Fibroblast of skin of back (primary cell): ENCODE measurements around the gene CX3CR1.

ENCODE experiments used
- DNase-seq: peaks from one replicate; pipeline ENCODE4 v3.0.0-alpha.2; 2013

The CX3CR1 gene

GRCh38 chr3:39291903-39292329 is 12.1 kb upstream of the CX3CR1 start:
- DNase-seq: peak; percentile 51

- no peak for DNase-seq
These were observed 10.4 kb upstream of the CX3CR1 start for GRCh38 chr3:39290255-39290654.

- DNase-seq: no peak
These were observed 9.3 kb upstream of the CX3CR1 start for GRCh38 chr3:39289107-39289506.

GRCh38 chr3:39288300-39288808 is 8.5 kb upstream of the CX3CR1 start:
- DNase-seq: peak; percentile 72

- peak; percentile 12 for DNase-seq
These were observed 7.7 kb upstream of the CX3CR1 start for GRCh38 chr3:39287216-39288164.

- DNase-seq: no peak
These were observed 6.9 kb upstream of the CX3CR1 start for GRCh38 chr3:39286771-39287170.

- no peak for DNase-seq
These were observed 5.5 kb upstream of the CX3CR1 start for GRCh38 chr3:39285332-39285731.

- no peak for DNase-seq
These were observed 4.6 kb upstream of the CX3CR1 start for GRCh38 chr3:39284457-39284881.

- DNase-seq: no peak
These were observed 2.2 kb upstream of the CX3CR1 start for GRCh38 chr3:39282057-39282456.

GRCh38 chr3:39281533-39281932 is 1.7 kb upstream of the CX3CR1 start:
- DNase-seq: no peak

GRCh38 chr3:39280571-39280970 is 735 bp upstream of the CX3CR1 start:
- DNase-seq: no peak

- no peak for DNase-seq
These were observed 1.3 kb downstream of the CX3CR1 start for GRCh38 chr3:39278616-39278935.

GRCh38 chr3:39277893-39278615 is 1.8 kb downstream of the CX3CR1 start:
- no peak for DNase-seq

- DNase-seq: no peak
These were observed 3.1 kb downstream of the CX3CR1 start for GRCh38 chr3:39276746-39277145.

GRCh38 chr3:39275963-39276593 is 3.8 kb downstream of the CX3CR1 start:
- no peak for DNase-seq

- no peak for DNase-seq
These were observed 4.8 kb downstream of the CX3CR1 start for GRCh38 chr3:39275052-39275451.

- DNase-seq: no peak
These were observed 6.7 kb downstream of the CX3CR1 start for GRCh38 chr3:39273119-39273518.

GRCh38 chr3:39272191-39272590 is 7.6 kb downstream of the CX3CR1 start:
- DNase-seq: no peak

GRCh38 chr3:39271363-39271914 is 8.4 kb downstream of the CX3CR1 start:
- DNase-seq: no peak

GRCh38 chr3:39269528-39269927 is 10.3 kb downstream of the CX3CR1 start:
- DNase-seq: no peak

GRCh38 chr3:39268549-39268900 is 11.3 kb downstream of the CX3CR1 start:
- no peak for DNase-seq

GRCh38 chr3:39267631-39268548 is 11.9 kb downstream of the CX3CR1 start:
- DNase-seq: no peak
